ENCODE data around the gene COPZ2.
"Not testable (repeated sequence)": the region's sequence is repeated elsewhere in the genome, so short reads cannot be mapped to it uniquely, and the experiment has no call there.

COPZ2 gene

GRCh38 chr17:48056246-48056745 lies 18.7 kb upstream of the COPZ2 start:
- DNase-seq (ENCODE audit: low read depth, low spot score), result no peak

DNA sequence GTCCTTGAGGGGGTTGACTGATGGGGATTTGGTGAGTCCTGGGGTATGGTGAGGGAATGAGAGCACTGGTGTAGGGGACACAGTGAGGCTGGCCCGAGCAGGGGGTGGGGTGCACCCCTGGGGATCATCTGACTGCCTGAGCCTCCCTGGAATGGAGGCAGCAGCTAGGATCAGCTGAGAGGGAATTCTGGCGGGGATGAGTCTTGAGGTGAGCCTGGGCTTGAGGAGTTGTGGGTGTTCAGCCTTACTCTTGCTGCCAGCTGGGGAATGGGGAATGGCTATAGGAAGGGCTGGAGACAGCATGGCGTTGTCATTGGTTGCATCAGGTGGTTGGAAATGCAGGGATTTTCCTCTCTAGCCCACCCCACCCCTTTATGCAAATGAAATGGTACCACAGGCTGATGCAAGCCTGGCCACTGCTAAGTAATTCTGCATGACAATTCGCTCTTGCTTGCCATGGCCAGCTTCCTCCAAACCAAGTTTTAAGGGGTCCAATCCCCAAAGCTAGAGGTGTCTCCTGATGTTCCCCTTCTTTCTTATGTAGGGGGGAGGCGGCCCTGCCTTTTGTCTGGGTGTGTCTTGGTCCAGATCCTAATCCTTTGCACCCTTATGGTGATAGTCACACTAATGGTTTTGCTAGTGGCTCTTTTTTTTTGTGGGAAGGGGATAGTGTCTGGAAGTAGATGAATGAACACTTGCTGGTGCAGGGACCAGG lies 18.1 kb upstream of the COPZ2 start:
- DNase-seq (ENCODE audit: low read depth, low spot score), result peak; percentile 92

- peak; percentile 98 for DNase-seq (ENCODE audit: low read depth, low spot score)
These were observed 16.9 kb upstream of the COPZ2 start for GRCh38 chr17:48054238-48055185.

- DNase-seq (ENCODE audit: low read depth, low spot score), result no peak
These were observed 16.2 kb upstream of the COPZ2 start for GRCh38 chr17:48053758-48054237.

DNA sequence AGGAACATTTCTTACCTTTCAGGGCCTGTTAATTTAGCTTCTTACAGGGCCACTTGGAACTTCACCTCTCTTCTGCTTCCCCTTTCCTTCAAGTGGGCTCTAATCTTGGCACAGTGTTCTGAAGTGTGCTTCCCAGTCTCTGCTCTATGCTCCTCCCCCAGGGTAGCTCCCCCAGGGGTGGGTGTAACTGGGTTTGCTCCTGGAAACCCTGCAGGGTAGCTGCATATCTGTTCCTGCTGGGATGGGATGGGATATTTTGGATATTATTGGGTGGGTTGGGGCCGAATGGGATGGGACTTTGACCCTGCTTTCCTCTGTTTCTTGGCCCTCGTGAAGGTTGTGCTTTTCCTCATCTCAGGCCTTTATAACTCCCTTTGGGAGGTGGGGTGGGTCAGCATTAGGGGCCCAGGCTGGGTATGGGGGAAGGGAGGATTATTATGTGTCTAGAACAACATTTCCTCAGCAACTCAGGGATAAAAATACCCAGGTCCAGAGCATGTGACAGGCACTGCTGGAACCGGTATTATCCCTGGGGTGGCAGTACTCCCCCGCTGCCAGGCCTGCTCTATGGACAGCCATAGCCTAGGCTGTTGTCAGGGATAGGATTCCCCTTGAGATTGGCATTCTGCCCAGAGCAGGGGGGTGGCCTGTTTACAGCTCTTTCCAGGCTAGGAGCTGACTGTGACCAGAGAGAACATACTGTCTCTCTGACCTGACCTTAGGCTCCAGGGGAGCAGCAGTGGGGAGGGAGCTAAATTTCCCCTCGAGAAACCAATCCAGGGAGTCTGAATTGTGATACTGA lies 15.6 kb upstream of the COPZ2 start:
- no peak for DNase-seq (ENCODE audit: low read depth, low spot score)

- DNase-seq (ENCODE audit: low read depth, low spot score), result no peak
These were observed 14.3 kb upstream of the COPZ2 start for GRCh38 chr17:48051706-48052486.

DNA sequence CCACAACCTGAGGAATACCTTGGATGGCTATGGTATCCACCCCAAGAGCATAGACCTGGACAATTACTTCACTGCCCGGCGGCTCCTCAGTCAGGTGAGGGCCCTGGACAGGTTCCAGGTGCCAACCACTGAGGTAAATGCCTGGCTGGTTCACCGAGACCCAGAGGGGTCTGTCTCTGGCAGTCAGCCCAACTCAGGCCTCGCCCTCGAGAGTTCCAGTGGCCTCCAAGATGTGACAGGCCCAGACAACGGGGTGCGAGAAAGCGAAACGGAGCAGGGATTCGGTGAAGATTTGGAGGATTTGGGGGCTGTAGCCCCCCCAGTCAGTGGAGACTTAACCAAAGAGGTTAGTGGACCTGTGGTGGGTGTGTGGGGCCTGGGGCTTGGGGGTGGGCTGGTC lies 13.7 kb upstream of the COPZ2 start:
- no peak for DNase-seq (ENCODE audit: low read depth, low spot score)

GRCh38 chr17:48048384-48049126 lies 11.0 kb upstream of the COPZ2 start:
- no peak for DNase-seq (ENCODE audit: low read depth, low spot score)

GRCh38 chr17:48047741-48048383 lies 10.3 kb upstream of the COPZ2 start, which contains the start of gene NFE2L1:
TSS of gene NFE2L1 (plus strand) at chr17:48048359. CDS start at chr17:48051119, 2,760 bp downstream.
- peak; percentile 99 for DNase-seq (ENCODE audit: low read depth, low spot score)

GRCh38 chr17:48047113-48047740 lies 9.6 kb upstream of the COPZ2 start:
- DNase-seq (ENCODE audit: low read depth, low spot score), result no peak

GRCh38 chr17:48046296-48046695 lies 8.7 kb upstream of the COPZ2 start:
- no peak for DNase-seq (ENCODE audit: low read depth, low spot score)

GRCh38 chr17:48045316-48046001 lies 7.9 kb upstream of the COPZ2 start:
- no peak for DNase-seq (ENCODE audit: low read depth, low spot score)

DNA sequence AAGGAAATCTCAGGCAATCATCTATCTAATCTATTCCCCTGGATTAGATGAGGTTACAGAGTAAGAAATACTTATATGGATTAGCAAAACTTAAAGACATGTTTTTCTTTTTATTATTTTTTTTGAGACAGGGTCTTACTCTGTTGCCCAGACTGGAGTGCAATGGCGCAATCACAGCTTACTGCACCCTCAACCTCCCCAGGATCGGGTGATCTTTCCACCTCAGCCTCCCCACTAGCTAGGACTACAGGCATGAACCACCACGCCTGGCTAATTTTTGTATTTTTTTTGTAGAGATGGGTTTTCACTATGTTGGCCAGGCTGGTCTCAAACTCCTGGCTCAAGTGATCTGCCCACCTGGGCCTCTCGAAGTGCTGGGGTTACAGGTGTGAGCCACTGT lies 7.3 kb upstream of the COPZ2 start:
- DNase-seq (ENCODE audit: low read depth, low spot score), result no peak

GRCh38 chr17:48043176-48043575 lies 5.6 kb upstream of the COPZ2 start:
- no peak for DNase-seq (ENCODE audit: low read depth, low spot score)

GRCh38 chr17:48038687-48039086 lies 1.1 kb upstream of the COPZ2 start:
- no peak for DNase-seq (ENCODE audit: low read depth, low spot score)

DNA sequence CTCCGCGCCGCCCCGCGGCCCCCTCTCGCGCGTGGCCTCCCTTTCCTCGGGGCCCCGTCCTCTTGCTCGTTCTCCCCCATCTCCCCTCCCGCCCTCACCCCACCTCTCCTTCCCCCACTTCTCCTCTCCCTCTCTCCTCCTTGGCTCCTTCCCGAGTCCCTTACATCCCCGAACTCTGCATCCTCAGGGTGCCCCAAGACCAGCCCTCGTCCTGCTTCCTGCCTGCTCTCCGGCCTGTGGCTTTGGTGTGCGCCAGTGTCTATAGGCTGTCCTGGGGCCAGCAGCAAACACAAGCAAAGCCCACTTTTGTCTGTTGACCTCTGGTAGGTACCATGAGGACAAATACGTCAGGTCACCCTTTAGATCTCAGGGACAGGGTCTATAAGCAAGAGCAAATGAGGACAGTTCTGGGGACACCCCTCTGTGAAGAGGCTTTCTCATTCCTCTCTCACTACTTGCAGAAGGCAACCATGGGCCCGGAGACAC lies 284 bp upstream of the COPZ2 start:
- no peak for DNase-seq (ENCODE audit: low read depth, low spot score)

- DNase-seq (ENCODE audit: low read depth, low spot score), result no peak
These were observed 933 bp downstream of the COPZ2 start for GRCh38 chr17:48036693-48037035.

DNA sequence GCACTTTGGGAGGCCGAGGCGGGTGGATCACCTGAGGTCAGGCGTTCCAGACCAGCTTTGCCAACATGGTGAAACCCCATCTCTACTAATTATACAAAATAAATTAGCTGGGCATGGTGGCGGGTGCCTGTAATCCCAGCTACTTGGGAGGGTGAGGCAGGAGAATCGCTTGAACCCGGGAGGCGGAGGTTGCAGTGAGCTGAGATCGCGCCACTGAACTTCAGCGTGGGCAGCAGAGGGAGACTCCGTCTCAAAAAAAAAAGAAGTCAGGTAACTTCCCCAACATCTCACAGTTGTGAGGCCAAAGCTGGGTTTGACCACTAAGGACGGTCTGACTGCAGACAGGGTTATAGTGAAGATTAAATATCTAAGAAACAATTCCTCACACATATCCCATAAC lies 2.9 kb downstream of the COPZ2 start:
- DNase-seq (ENCODE audit: low read depth, low spot score), result not testable (repeated sequence)
